Sigmoid colon (tissue), 7 donors: Measurements from ENCODE around the gene SOWAHD. TPM values are rescaled to one million over a fixed set of nuclear protein-coding genes. Genes with fewer than 3 reads are reported as not detected.
A peak's percentile ranks its signal among the peaks of the same experiment; 100 is the strongest.

Source experiments
- DNase-seq: peaks from one replicate; pipeline ENCODE4 v3.0.0-alpha.2; 2019
- H3K27ac ChIP-seq, 4 donors: fragments of 200-600 bp; sonication (generic); one replicate each; pipeline ENCODE4 v1.5.1; 2016 to 2019; ENCODE audit warnings: mild to moderate bottlenecking in 1 of 4
- H3K27me3 ChIP-seq, 3 donors: fragments of 200-600 bp; sonication (generic); one replicate each; pipeline ENCODE4 v1.5.1; 2019; ENCODE audit warnings: mild to moderate bottlenecking in 1 of 3
- H3K36me3 ChIP-seq, 4 donors: fragments of 200-600 bp; sonication (generic); one replicate each; pipeline ENCODE4 v1.5.1; 2016 to 2019
- H3K4me1 ChIP-seq, 4 donors: fragments of 200-600 bp; sonication (generic); one replicate each; pipeline ENCODE4 v1.5.1; 2017 to 2019
- H3K4me3 ChIP-seq, 4 donors: fragments of 200-600 bp; sonication (generic); one replicate each; pipeline ENCODE4 v1.5.1; 2017 to 2019; ENCODE audit warnings: mild to moderate bottlenecking in 2 of 4, moderate library complexity in 1 of 4
- H3K9me3 ChIP-seq, 4 donors: fragments of 200-600 bp in 3 of 4; sonication (generic) in 3 of 4; one replicate each; pipeline versions ENCODE4 v1.5.1 to v1.6.1; 2013 to 2019
- CTCF ChIP-seq, 4 experiments: fragments of 450-650 bp in 3 of 4; fragments of 200-600 bp in 1 of 4; IDR thresholded peaks; one replicate each; pipeline ENCODE4 v1.5.1; 2016 to 2019; ENCODE audit warnings: antibody characterized with exemption in 4 of 4, mild to moderate bottlenecking in 3 of 4, moderate library complexity in 2 of 4
- EP300 ChIP-seq, 4 donors: sonication (generic); formaldehyde crosslinking; IDR thresholded peaks; one replicate each; pipeline ENCODE4 v1.6.1; 2017; ENCODE audit warnings: antibody characterized with exemption in 4 of 4
- POLR2A ChIP-seq, 2 donors: fragments of 450-650 bp; IDR thresholded peaks; one replicate each; pipeline ENCODE4 v1.6.1; 2016; ENCODE audit warnings: antibody characterized with exemption in 2 of 2, mild to moderate bottlenecking in 2 of 2, moderate library complexity in 2 of 2
- POLR2AphosphoS5 ChIP-seq, 4 donors: sonication (generic); formaldehyde crosslinking; IDR thresholded peaks; one replicate each; pipeline ENCODE4 v1.6.1; 2017; ENCODE audit warnings: antibody characterized with exemption in 4 of 4
- WGBS, 2 donors: extraction: QIAGEN DNeasy Blood & Tissue Kit; methylation state at CpG; one replicate each; pipeline ENCODE4 v1.1.7; 2013; 5-methylcytosine and 5-hydroxymethylcytosine counted together
- intact Hi-C: fragments of 100-400 bp; cut with DNase I; formaldehyde crosslinking; loops from one replicate; pipeline ENCODE4 v1.15.1; 2023
- polyA plus RNA-seq, 3 donors: library from polyadenylated mRNA; stranded (reverse); fragments of 200-250 nt; gene quantifications; one replicate each; pipeline ENCODE4 v1.2.3, GENCODE V29; 2013
- total RNA-seq, 4 donors: library from RNA; depleted of rRNA; stranded (reverse); fragments of >200 nt; gene quantifications; one replicate each; pipeline ENCODE4 v1.1.0, GENCODE V29; 2016
- donor health status: healthy with polysubstance abuse.
- donor health status: Bipolar disorder and iron deficiency.
- donor health status: healthy.

The SOWAHD gene
- total and polyA plus RNA-seq, 7 donors, result 0.54 to 5.3 (median 3.3) TPM; not detected in 3

- TF ChIP-seq EP300 (IDR thresholded peaks at IDR 0.05) (no peak), POLR2AphosphoS5 (IDR thresholded peaks at IDR 0.05) (no peak), CTCF (IDR thresholded peaks at IDR 0.05) (no peak), POLR2A (IDR thresholded peaks at IDR 0.05) (no peak)
- no peaks in the 10 kb centered on the region for H3K9me3 ChIP-seq
- no peak overlapping the region for H3K4me3 ChIP-seq
- H3K4me1 ChIP-seq, result no peaks in the 10 kb centered on the region
- DNase-seq, result no peak
- no peak overlapping the region for H3K27ac ChIP-seq
- intact Hi-C loops, result no loop called here
- no peaks in the 10 kb centered on the region for H3K27me3 ChIP-seq
- no peaks in the 10 kb centered on the region for H3K36me3 ChIP-seq
- WGBS, 2 donors, result 89 to 94% methylated on average over 2 of the region's 2 CpGs
These were observed 36.5 kb upstream of the SOWAHD start for GRCh38 chrX:119721926-119722325.

GRCh38 chrX:119726900-119727555, 31.4 kb upstream of the SOWAHD start:
- H3K9me3 ChIP-seq, result no peaks in the 10 kb centered on the region
- no peaks in the 10 kb centered on the region for H3K4me1 ChIP-seq
- no peaks in the 10 kb centered on the region for H3K27me3 ChIP-seq
- no peak overlapping the region for H3K4me3 ChIP-seq
- H3K36me3 ChIP-seq, result no peaks in the 10 kb centered on the region
- 57 to 75% methylated on average over 7 of the region's 7 CpGs for WGBS, 2 donors
- H3K27ac ChIP-seq, result no peak overlapping the region
- TF ChIP-seq EP300 (IDR thresholded peaks at IDR 0.05) (no peak), POLR2A (IDR thresholded peaks at IDR 0.05) (no peak), POLR2AphosphoS5 (IDR thresholded peaks at IDR 0.05) (no peak), CTCF (IDR thresholded peaks at IDR 0.05) (no peak)
- no peak for DNase-seq
- intact Hi-C loops, result no loop called here

- no peaks in the 10 kb centered on the region for H3K36me3 ChIP-seq
- no peaks in the 10 kb centered on the region for H3K4me1 ChIP-seq
- H3K27ac ChIP-seq, result no peak overlapping the region
- no peaks in the 10 kb centered on the region for H3K9me3 ChIP-seq
- no peak for DNase-seq
- 55 to 63% methylated on average over 5 of the region's 5 CpGs for WGBS, 2 donors
- intact Hi-C loops, result no loop called here
- H3K4me3 ChIP-seq, result no peak overlapping the region
- TF ChIP-seq EP300 (IDR thresholded peaks at IDR 0.05) (no peak), POLR2A (IDR thresholded peaks at IDR 0.05) (no peak), POLR2AphosphoS5 (IDR thresholded peaks at IDR 0.05) (no peak), CTCF (IDR thresholded peaks at IDR 0.05) (no peak)
- no peaks in the 10 kb centered on the region for H3K27me3 ChIP-seq
These were observed 29.9 kb upstream of the SOWAHD start for GRCh38 chrX:119728487-119728886.

- Histone ChIP-seq H3K9me3 (no peaks in the 10 kb centered on the region), H3K4me1 (no peaks in the 10 kb centered on the region), H3K36me3 (no peaks in the 10 kb centered on the region), H3K27ac (no peak overlapping the region), H3K4me3 (no peak overlapping the region), H3K27me3 (no peaks in the 10 kb centered on the region)
- 32 to 38% methylated on average over 14 of the region's 14 CpGs for WGBS, 2 donors
- no peak for TF ChIP-seq EP300 (IDR thresholded peaks at IDR 0.05)
- peak; percentile 23 to 47 (median 36) for TF ChIP-seq CTCF (IDR thresholded peaks at IDR 0.05)
- DNase-seq, result peak; percentile 77
- intact Hi-C loops, result loop anchor here (2.0 kb wide), 1 partner anchor 75 kb away; no protein-coding TSS in a partner anchor
These were observed 28.8 kb upstream of the SOWAHD start for GRCh38 chrX:119729408-119730201.
